GM23248 (cell line): ENCODE measurements around the gene TARP.

Source experiments
- EZH2 ChIP-seq: fragments of 200-600 bp; sonication (generic); IDR thresholded peaks from 2 replicates; pipeline ENCODE4 v1.6.1; 2018; ENCODE audit warnings: antibody characterized with exemption, mild to moderate bottlenecking; ENCODE audit not compliant: insufficient read depth, poor library complexity, severe bottlenecking
- EZH2phosphoT487 ChIP-seq: fragments of 200-600 bp; sonication (generic); IDR thresholded peaks from 2 replicates; pipeline ENCODE4 v1.6.1; 2018; ENCODE audit warnings: antibody characterized with exemption, moderate library complexity, mild to moderate bottlenecking, low read depth; ENCODE audit not compliant: insufficient read depth

DNA sequence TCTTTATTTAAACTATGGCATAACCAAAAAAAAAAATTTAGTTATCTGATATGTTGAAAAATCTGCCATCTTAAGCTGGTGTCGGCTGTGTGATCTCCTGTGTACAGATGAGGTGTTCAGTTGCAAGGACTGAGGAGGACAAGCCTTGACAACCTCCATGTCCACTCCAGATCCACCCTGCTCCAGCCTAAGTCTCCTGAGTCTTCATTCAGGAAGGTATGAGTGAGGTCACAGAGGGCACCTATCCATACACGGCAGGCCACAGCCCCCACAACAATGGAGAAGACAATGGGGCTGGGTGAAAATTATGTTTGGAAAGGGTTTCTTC, 16.1 kb downstream of the TARP start:
- TF ChIP-seq EZH2phosphoT487: no peak
- no peak for TF ChIP-seq EZH2
